CD4-positive, alpha-beta T cell (primary cell): ENCODE data around the gene HLA-DRB1. TPM values are rescaled to one million over a fixed set of nuclear protein-coding genes. Genes with fewer than 3 reads are reported as not detected.

Source experiments
- ATAC-seq: fragments of 200-7000 bp; cut with Tn5 transposase; one replicate; pipeline ENCODE4 v1.10.0; 2022; ENCODE audit warnings: mild to moderate bottlenecking; ENCODE audit not compliant: poor library complexity
- CTCF ChIA-PET: fragments of 350-600 bp; sonication (Branson Sonifier 250); formaldehyde crosslinking; loops from one replicate; lab custom pipeline; 2021; ENCODE audit warnings: antibody characterized with exemption, inconsistent platforms; lab: Charles Lee
- POLR2A ChIA-PET: fragments of 350-600 bp; sonication (Branson Sonifier 250); formaldehyde crosslinking; loops from one replicate; lab custom pipeline; 2021; ENCODE audit warnings: antibody characterized with exemption, inconsistent platforms; lab: Charles Lee
- DNase-seq, 14 experiments: peaks; one replicate each; pipeline ENCODE4 v3.0.0-alpha.2; 2013 to 2020; ENCODE audit warnings: mixed read lengths in 2 of 14
- H3K27ac ChIP-seq, 2 donors: one replicate each; pipeline versions ENCODE4 v1.5.1 to v1.7.0; 2013; ENCODE audit warnings: low read length in 2 of 2, low read depth in 1 of 2, mild to moderate bottlenecking in 1 of 2
- H3K27me3 ChIP-seq, 2 experiments: 1 replicate in 1 of 2; 2 replicates in 1 of 2; pipeline versions ENCODE4 v1.6.1 to v1.7.0; 2013; ENCODE audit warnings: low read length in 2 of 2, control low read depth in 1 of 2, mild to moderate bottlenecking in 1 of 2, moderate library complexity in 1 of 2; ENCODE audit not compliant: insufficient read depth in 2 of 2, control insufficient read depth in 1 of 2
- H3K36me3 ChIP-seq: one replicate; pipeline ENCODE4 v1.6.1; 2013; ENCODE audit warnings: low read length, control low read depth; ENCODE audit not compliant: insufficient read depth
- H3K4me1 ChIP-seq: one replicate; pipeline ENCODE4 v1.6.1; 2013; ENCODE audit warnings: low read length, control low read depth; ENCODE audit not compliant: insufficient read depth
- H3K4me3 ChIP-seq: one replicate; pipeline ENCODE4 v1.5.1; 2013; ENCODE audit warnings: mild to moderate bottlenecking, low read length, moderate library complexity
- H3K9me3 ChIP-seq, 2 experiments: 1 replicate in 1 of 2; 2 replicates in 1 of 2; pipeline versions ENCODE4 v1.6.1 to v1.7.0; 2013; ENCODE audit warnings: low read length in 2 of 2, mild to moderate bottlenecking in 2 of 2, control low read depth in 1 of 2, moderate library complexity in 1 of 2; ENCODE audit not compliant: control insufficient read depth in 1 of 2, insufficient read depth in 1 of 2
- H3K27ac Mint-ChIP-seq: one replicate; pipeline ENCODE4 v1.8.0; 2020; ENCODE audit warnings: mixed read lengths
- H3K27me3 Mint-ChIP-seq: one replicate; pipeline ENCODE4 v1.8.0; 2021; ENCODE audit warnings: mixed read lengths
- H3K36me3 Mint-ChIP-seq: one replicate; pipeline ENCODE4 v1.8.0; 2021; ENCODE audit warnings: low read depth, mixed read lengths
- H3K4me1 Mint-ChIP-seq: one replicate; pipeline ENCODE4 v1.8.0; 2021; ENCODE audit warnings: low read depth, mixed read lengths
- H3K4me3 Mint-ChIP-seq: one replicate; pipeline ENCODE4 v1.8.0; 2020; ENCODE audit warnings: mild to moderate bottlenecking, mixed read lengths
- H3K9me3 Mint-ChIP-seq: one replicate; pipeline ENCODE4 v1.8.0; 2020; ENCODE audit warnings: mixed read lengths
- CTCF ChIP-seq: fragments of 200-600 bp; IDR thresholded peaks from one replicate; pipeline ENCODE4 v1.8.0; 2022; ENCODE audit warnings: antibody characterized with exemption, mild to moderate bottlenecking
- intact Hi-C, 2 experiments: fragments of 100-400 bp; cut with DNase I in 1 of 2; cut with micrococcal nuclease in 1 of 2; formaldehyde crosslinking; loops; one replicate each; pipeline versions ENCODE4 v1.15.1 to v1.9.0; 2023 to 2025; cut with DNase I, micrococcal nuclease
- total RNA-seq, 174 experiments: library from RNA in 2 of 174; stranded (reverse) in 2 of 174; gene quantifications; one replicate each; pipeline ENCODE4 v1.2.3 and lab custom pipeline; 2021 to 2026

HLA-DRB1 gene
- total RNA-seq, 2 experiments from 2014 or later = 31.3 to 33.6 TPM

- Mint-ChIP-seq H3K36me3 (no peaks in the 10 kb centered on the region), H3K4me3 (no peak overlapping the region), H3K4me1 (no peaks in the 10 kb centered on the region), H3K9me3 (no peaks in the 10 kb centered on the region), H3K27me3 (peaks cover 19% of the 10 kb centered on the region), H3K27ac (no peak overlapping the region)
- ChIA-PET POLR2A (no interaction called here), CTCF (no interaction called here)
- no peak for ATAC-seq
- intact Hi-C loops = loop anchor here in 1 of 2 experiments (1.0 kb wide), 1 partner anchor 36 kb away; no protein-coding TSS in a partner anchor
- H3K27ac ChIP-seq = no peak overlapping the region
- no peaks in the 10 kb centered on the region for H3K36me3 ChIP-seq
- DNase-seq = no peak
- H3K4me3 ChIP-seq = no peak overlapping the region
- no peaks in the 10 kb centered on the region for H3K9me3 ChIP-seq
- no peaks in the 10 kb centered on the region for H3K27me3 ChIP-seq
- no peaks in the 10 kb centered on the region for H3K4me1 ChIP-seq
- no peak for TF ChIP-seq CTCF
These were observed 29.9 kb downstream of the HLA-DRB1 start for GRCh38 chr6:32559747-32560146.

- no peaks in the 10 kb centered on the region for H3K4me1 Mint-ChIP-seq
- no peak for TF ChIP-seq CTCF
- no peak overlapping the region for H3K4me3 ChIP-seq
- no peak for ATAC-seq
- peaks cover 14% of the 10 kb centered on the region for H3K27me3 Mint-ChIP-seq
- CTCF ChIA-PET = no interaction called here
- no peaks in the 10 kb centered on the region for H3K4me1 ChIP-seq
- no peak overlapping the region for H3K4me3 Mint-ChIP-seq
- no peaks in the 10 kb centered on the region for H3K36me3 Mint-ChIP-seq
- intact Hi-C loops = loop anchor here in 1 of 2 experiments (1.0 kb wide), 1 partner anchor 35 kb away; no protein-coding TSS in a partner anchor
- H3K9me3 Mint-ChIP-seq = no peaks in the 10 kb centered on the region
- POLR2A ChIA-PET = no interaction called here
- H3K27ac Mint-ChIP-seq = no peak overlapping the region
- no peaks in the 10 kb centered on the region for H3K36me3 ChIP-seq
- no peak overlapping the region for H3K27ac ChIP-seq
- H3K9me3 ChIP-seq = no peaks in the 10 kb centered on the region
- DNase-seq = no peak
- no peaks in the 10 kb centered on the region for H3K27me3 ChIP-seq
These were observed 31.1 kb downstream of the HLA-DRB1 start for GRCh38 chr6:32558426-32559057.

GRCh38 chr6:32554116-32554965 lies 35.3 kb downstream of the HLA-DRB1 start:
- DNase-seq (no peak), ATAC-seq (no peak)
- Histone ChIP-seq H3K36me3 (no peaks in the 10 kb centered on the region), H3K27ac (no peak overlapping the region), H3K9me3 (no peaks in the 10 kb centered on the region), H3K27me3 (no peaks in the 10 kb centered on the region), H3K4me1 (no peaks in the 10 kb centered on the region), H3K4me3 (no peak overlapping the region)
- ChIA-PET CTCF (no interaction called here), POLR2A (no interaction called here)
- TF ChIP-seq CTCF = no peak
- Mint-ChIP-seq H3K4me1 (no peaks in the 10 kb centered on the region), H3K36me3 (no peaks in the 10 kb centered on the region), H3K27ac (no peak overlapping the region), H3K27me3 (peaks cover 4% of the 10 kb centered on the region), H3K9me3 (no peaks in the 10 kb centered on the region), H3K4me3 (no peak overlapping the region)
- intact Hi-C loops = no loop called here
